GM21390 (cell line): ENCODE measurements around the gene NDFIP2.

Source experiments
- ATAC-seq: cut with Tn5 transposase; IDR thresholded peaks from one replicate; pipeline ENCODE4 v1.9.1; 2021; ENCODE audit not compliant: unreplicated experiment

NDFIP2 gene

GRCh38 chr13:79480954-79481684 lies at the start of gene NDFIP2:
NDFIP2 (plus strand) TSS chr13:79481155; CDS start chr13:79481204, 49 bp downstream.
- ATAC-seq, result peak; percentile 91

- no peak for ATAC-seq
These were observed 48.9 kb upstream of the NDFIP2 start for GRCh38 chr13:79432086-79432485.

GRCh38 chr13:79432992-79433391 lies 48.0 kb upstream of the NDFIP2 start:
- no peak for ATAC-seq

- ATAC-seq, result no peak
These were observed 46.4 kb upstream of the NDFIP2 start for GRCh38 chr13:79434556-79434955.

GRCh38 chr13:79435561-79435990 lies 45.4 kb upstream of the NDFIP2 start:
- no peak for ATAC-seq

- no peak for ATAC-seq
These were observed 41.7 kb upstream of the NDFIP2 start for GRCh38 chr13:79439275-79439674.

- no peak for ATAC-seq
These were observed 39.9 kb upstream of the NDFIP2 start for GRCh38 chr13:79440958-79441528.

- ATAC-seq, result no peak
These were observed 38.7 kb upstream of the NDFIP2 start for GRCh38 chr13:79442221-79442620.

- ATAC-seq, result no peak
These were observed 38.2 kb upstream of the NDFIP2 start for GRCh38 chr13:79442706-79443105.

GRCh38 chr13:79445968-79446645 lies 34.8 kb upstream of the NDFIP2 start:
- no peak for ATAC-seq

- no peak for ATAC-seq
These were observed 33.8 kb upstream of the NDFIP2 start for GRCh38 chr13:79447141-79447540.

GRCh38 chr13:79447741-79448140 lies 33.2 kb upstream of the NDFIP2 start:
- ATAC-seq, result no peak

- no peak for ATAC-seq
These were observed 32.5 kb upstream of the NDFIP2 start for GRCh38 chr13:79448413-79448812.

- no peak for ATAC-seq
These were observed 30.8 kb upstream of the NDFIP2 start for GRCh38 chr13:79450110-79450509.

- ATAC-seq, result peak; percentile 99
These were observed 29.4 kb upstream of the NDFIP2 start for GRCh38 chr13:79451500-79451962.

- ATAC-seq, result no peak
These were observed 28.6 kb upstream of the NDFIP2 start for GRCh38 chr13:79452239-79452913.

- ATAC-seq, result no peak
These were observed 25.6 kb upstream of the NDFIP2 start for GRCh38 chr13:79455331-79455730.

- ATAC-seq, result no peak
These were observed 24.9 kb upstream of the NDFIP2 start for GRCh38 chr13:79456051-79456450.

GRCh38 chr13:79456656-79457365 lies 24.1 kb upstream of the NDFIP2 start:
- peak; percentile 27 for ATAC-seq

- peak; percentile 67 for ATAC-seq
These were observed 23.6 kb upstream of the NDFIP2 start for GRCh38 chr13:79457390-79457789.

- ATAC-seq, result no peak
These were observed 23.0 kb upstream of the NDFIP2 start for GRCh38 chr13:79457948-79458347.
